Endothelial cell (in vitro differentiated cells): Measurements from ENCODE around the gene PHAF1. TPM values are rescaled to one million over a fixed set of nuclear protein-coding genes. Genes with fewer than 3 reads are reported as not detected.

ENCODE experiments used
- DNase-seq: peaks from one replicate; pipeline ENCODE4 v3.0.0; 2021; ENCODE audit warnings: low spot score
- H3K27ac Mint-ChIP-seq: one replicate; pipeline ENCODE4 v1.8.0; 2021; ENCODE audit warnings: mixed read lengths, inconsistent platforms; ENCODE audit not compliant: unreplicated experiment
- H3K27me3 Mint-ChIP-seq: one replicate; pipeline ENCODE4 v1.8.0; 2021; ENCODE audit warnings: mild to moderate bottlenecking, moderate library complexity, mixed read lengths, inconsistent platforms; ENCODE audit not compliant: unreplicated experiment
- H3K36me3 Mint-ChIP-seq: one replicate; pipeline ENCODE4 v1.8.0; 2021; ENCODE audit warnings: mild to moderate bottlenecking, low read depth, mixed read lengths, inconsistent platforms; ENCODE audit not compliant: unreplicated experiment
- H3K4me1 Mint-ChIP-seq: one replicate; pipeline ENCODE4 v1.8.0; 2021; ENCODE audit warnings: mild to moderate bottlenecking, mixed read lengths, inconsistent platforms; ENCODE audit not compliant: unreplicated experiment
- H3K4me3 Mint-ChIP-seq: one replicate; pipeline ENCODE4 v1.8.0; 2021; ENCODE audit warnings: mild to moderate bottlenecking, mixed read lengths, inconsistent platforms; ENCODE audit not compliant: unreplicated experiment
- H3K9me3 Mint-ChIP-seq: one replicate; pipeline ENCODE4 v1.8.0; 2021; ENCODE audit warnings: mixed read lengths, inconsistent platforms; ENCODE audit not compliant: unreplicated experiment
- total RNA-seq: library from RNA; stranded (reverse); fragmentation: NEBNext Ultra II Directional; extraction: Animal tissue kit (Norgen Biotek cat#: 25700); gene quantifications from one replicate; pipeline ENCODE4 v1.2.1, GENCODE V29; 2021; ENCODE audit not compliant: unreplicated experiment
- TF ChIP-seq, protein P1 (sequence below): fragments of 200-600 bp; sonication (generic); IDR thresholded peaks from one replicate; pipeline ENCODE4 v1.5.0; 2021; ENCODE audit warnings: antibody characterized with exemption; ENCODE audit not compliant: unreplicated experiment

Gene PHAF1
- total RNA-seq, 1 donor from 2014 or later, result 17.7 TPM

DNA sequence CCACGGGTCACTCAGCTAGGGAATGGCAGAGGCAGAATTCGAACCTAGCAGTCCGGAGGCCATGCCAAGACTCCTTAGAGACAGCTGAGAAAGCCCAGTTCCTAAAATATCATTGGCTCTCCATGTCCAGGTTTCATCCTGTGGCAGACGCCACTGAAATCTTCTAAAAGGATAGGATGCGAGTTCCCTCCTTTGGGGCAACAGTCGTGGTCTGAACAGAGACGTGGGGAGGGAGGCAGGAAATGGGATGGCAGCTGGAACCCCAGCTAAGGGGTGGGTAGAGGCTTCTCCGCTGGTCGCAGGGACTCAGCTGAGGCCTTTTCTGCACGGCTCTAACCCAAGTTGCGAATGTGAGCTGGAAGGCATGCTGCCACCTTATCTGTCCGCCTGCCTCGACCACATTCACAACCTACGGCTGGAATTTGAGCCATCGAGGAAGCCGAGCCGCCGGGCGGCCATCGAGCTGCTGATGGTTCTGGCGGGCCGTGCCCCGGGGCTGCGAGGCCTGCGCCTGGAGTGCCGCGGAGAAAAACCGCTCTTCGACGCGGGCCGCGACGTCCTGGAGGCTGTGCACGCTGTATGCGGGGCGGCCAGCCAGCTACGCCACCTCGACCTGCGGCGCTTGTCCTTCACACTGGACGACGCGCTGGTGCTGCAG, 52.9 kb downstream of the PHAF1 start:
- H3K27ac Mint-ChIP-seq, result no peak overlapping the region
- peaks cover 31% of the 10 kb centered on the region for H3K27me3 Mint-ChIP-seq
- H3K4me3 Mint-ChIP-seq, result no peak overlapping the region
- no peaks in the 10 kb centered on the region for H3K9me3 Mint-ChIP-seq
- peaks cover 15% of the 10 kb centered on the region for H3K4me1 Mint-ChIP-seq
- DNase-seq, result no peak
- TF ChIP-seq, protein P1, sequence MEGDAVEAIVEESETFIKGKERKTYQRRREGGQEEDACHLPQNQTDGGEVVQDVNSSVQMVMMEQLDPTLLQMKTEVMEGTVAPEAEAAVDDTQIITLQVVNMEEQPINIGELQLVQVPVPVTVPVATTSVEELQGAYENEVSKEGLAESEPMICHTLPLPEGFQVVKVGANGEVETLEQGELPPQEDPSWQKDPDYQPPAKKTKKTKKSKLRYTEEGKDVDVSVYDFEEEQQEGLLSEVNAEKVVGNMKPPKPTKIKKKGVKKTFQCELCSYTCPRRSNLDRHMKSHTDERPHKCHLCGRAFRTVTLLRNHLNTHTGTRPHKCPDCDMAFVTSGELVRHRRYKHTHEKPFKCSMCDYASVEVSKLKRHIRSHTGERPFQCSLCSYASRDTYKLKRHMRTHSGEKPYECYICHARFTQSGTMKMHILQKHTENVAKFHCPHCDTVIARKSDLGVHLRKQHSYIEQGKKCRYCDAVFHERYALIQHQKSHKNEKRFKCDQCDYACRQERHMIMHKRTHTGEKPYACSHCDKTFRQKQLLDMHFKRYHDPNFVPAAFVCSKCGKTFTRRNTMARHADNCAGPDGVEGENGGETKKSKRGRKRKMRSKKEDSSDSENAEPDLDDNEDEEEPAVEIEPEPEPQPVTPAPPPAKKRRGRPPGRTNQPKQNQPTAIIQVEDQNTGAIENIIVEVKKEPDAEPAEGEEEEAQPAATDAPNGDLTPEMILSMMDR, result no peak
- H3K36me3 Mint-ChIP-seq, result peaks cover 4% of the 10 kb centered on the region

DNA sequence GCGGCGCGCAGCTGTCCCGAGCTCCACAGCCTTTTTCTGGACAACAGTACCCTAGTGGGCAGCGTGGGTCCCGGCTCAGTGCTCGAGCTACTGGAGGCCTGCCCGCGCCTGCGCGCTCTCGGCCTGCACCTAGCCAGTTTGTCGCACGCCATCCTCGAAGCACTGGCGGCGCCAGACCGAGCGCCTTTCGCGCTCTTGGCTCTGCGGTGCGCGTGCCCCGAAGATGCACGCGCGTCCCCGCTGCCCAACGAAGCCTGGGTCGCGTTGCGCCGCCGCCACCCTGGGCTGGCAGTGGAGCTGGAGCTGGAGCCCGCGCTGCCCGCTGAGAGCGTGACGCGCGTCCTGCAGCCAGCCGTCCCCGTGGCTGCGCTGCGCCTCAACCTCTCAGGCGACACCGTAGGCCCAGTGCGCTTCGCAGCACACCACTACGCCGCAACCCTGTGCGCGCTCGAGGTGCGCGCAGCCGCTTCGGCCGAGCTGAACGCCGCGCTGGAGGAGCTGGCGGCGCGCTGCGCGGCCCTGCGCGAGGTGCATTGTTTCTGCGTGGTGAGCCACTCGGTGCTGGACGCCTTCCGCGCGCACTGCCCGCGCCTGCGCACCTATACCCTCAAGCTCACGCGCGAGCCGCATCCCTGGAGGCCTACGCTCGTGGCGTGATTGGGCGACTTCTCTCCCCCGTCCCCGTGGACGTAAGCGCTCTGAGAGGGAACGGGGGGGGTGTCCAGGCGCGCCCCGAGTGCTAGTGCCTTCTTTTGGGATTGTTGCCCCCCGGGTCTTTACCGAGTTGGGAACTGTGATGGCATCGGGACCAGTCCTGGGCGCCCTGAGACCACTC, 53.6 kb downstream of the PHAF1 start:
- Mint-ChIP-seq H3K27ac (no peak overlapping the region), H3K36me3 (peaks cover 3% of the 10 kb centered on the region), H3K4me3 (no peak overlapping the region), H3K4me1 (peaks cover 10% of the 10 kb centered on the region), H3K27me3 (peaks cover 33% of the 10 kb centered on the region), H3K9me3 (no peaks in the 10 kb centered on the region)
- TF ChIP-seq, protein P1, result no peak
- DNase-seq, result no peak

DNA sequence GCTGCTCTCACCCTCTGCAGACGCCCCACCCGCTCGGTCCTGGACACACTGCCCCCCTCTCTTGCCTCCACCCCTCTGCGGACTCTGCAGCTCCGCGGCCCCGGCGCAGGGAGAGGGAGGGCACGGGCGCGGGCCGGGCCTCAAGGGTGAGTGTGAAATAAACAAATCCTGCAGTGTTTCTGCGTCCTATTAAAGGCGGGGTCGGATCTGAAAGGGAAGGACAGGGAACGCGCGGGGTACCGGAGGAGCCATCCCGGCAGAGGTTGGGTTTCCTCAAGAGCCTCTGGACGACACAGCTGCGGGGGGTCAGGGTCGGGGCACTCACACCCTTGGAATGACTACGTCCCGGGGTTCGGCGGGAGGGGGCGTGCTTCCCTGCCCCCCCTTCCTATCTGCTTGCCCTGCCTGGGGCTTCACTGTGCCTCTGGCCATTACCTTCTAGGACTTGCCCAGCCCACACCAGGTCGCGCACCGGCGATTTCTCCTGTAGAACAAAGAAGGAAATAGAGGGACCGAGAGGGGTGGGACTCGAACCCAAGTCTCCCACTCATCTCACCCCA, 54.3 kb downstream of the PHAF1 start:
- TF ChIP-seq, protein P1, result no peak
- H3K9me3 Mint-ChIP-seq, result no peaks in the 10 kb centered on the region
- H3K27ac Mint-ChIP-seq, result no peak overlapping the region
- H3K4me1 Mint-ChIP-seq, result peaks cover 4% of the 10 kb centered on the region
- H3K27me3 Mint-ChIP-seq, result peaks cover 34% of the 10 kb centered on the region
- DNase-seq, result no peak
- H3K36me3 Mint-ChIP-seq, result no peaks in the 10 kb centered on the region
- no peak overlapping the region for H3K4me3 Mint-ChIP-seq

DNA sequence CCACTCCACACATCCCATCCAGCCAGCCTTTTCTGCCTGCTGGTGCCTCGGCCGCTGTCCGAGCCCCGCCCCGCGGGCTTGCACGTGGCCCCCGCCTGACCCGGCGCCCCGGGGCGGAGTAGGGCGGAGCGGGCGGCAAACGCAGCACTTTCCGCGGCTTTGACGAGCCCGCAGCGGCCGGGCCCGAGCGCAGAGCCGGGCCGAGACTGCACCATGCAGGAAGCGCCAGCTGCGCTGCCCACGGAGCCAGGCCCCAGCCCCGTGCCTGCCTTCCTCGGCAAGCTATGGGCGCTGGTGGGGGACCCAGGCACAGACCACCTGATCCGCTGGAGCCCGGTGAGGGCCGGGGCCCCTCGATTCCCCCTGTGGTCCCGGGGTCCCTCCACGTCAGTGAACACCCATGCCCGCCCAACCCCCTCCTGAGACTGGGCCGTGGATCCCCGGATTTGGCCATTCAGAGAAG, 54.9 kb downstream of the PHAF1 start, which contains the start of gene HSF4:
Gene HSF4, plus strand, starts transcription at position 147 of the 463 bp plus-strand sequence. Its CDS starts 67 bp downstream, at position 214.
- Mint-ChIP-seq H3K4me1 (peaks cover 4% of the 10 kb centered on the region), H3K4me3 (no peak within 1 kb of the TSS), H3K27me3 (peaks cover 37% of the 10 kb centered on the region), H3K36me3 (no peaks in the 10 kb centered on the region), H3K9me3 (no peaks in the 10 kb centered on the region), H3K27ac (no peak within 1 kb of the TSS)
- DNase-seq, result no peak
- TF ChIP-seq, protein P1, result no peak
